ENCODE measurements around the gene FCN3. TPM values are rescaled to one million over a fixed set of nuclear protein-coding genes. Genes with fewer than 3 reads are reported as not detected.

FCN3 gene
- polyA plus RNA-seq, 6 donors from 2014 or later: not detected

GRCh38 chr1:27345272-27345671, 29.4 kb downstream of the FCN3 start:
- peaks cover 45 to 64% (median 56%) of the 10 kb centered on the region in 3 donors for H3K4me1 Mint-ChIP-seq
- H3K4me3 Mint-ChIP-seq: peak overlapping the region in 4 of 8 donors; percentile 9 to 86 (median 49)
- H3K27me3 Mint-ChIP-seq: no peaks in the 10 kb centered on the region
- H3K9me3 Mint-ChIP-seq: no peaks in the 10 kb centered on the region
- ATAC-seq (ENCODE audit: low read depth in 2 of 2) (no peak), DNase-seq (no peak)
- peaks cover 0 to 8% of the 10 kb centered on the region in 2 donors for H3K36me3 Mint-ChIP-seq
- peak overlapping the region in 2 of 6 donors; percentile 18 to 86 for H3K27ac Mint-ChIP-seq

DNA sequence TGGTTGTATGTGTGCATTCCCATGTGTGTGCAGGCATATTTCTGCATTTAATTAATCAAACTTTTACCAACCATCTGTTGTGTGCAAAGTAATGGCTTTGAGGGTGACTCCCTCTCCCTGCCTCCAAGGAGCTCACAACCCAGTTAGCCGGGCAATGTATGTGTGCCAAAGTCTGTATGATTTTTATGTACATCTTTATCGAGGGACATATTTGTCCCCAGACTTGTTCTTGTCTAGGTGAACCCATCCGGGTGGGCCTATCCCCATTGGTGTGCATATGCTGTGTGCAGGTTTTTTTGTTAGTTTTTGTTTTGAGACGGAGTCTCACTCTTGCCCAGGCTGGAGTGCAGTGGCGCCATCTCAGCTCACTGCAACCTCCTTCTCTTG, 31.0 kb downstream of the FCN3 start:
- Mint-ChIP-seq H3K27me3 (no peaks in the 10 kb centered on the region), H3K27ac (peak overlapping the region; percentile 87 to 98 (median 94)), H3K4me1 (peaks cover 59 to 76% (median 72%) of the 10 kb centered on the region in 3 donors), H3K9me3 (peaks cover 0 to 7% (median 0%) of the 10 kb centered on the region in 7 donors), H3K36me3 (peaks cover 0 to 8% of the 10 kb centered on the region in 2 donors), H3K4me3 (peak overlapping the region; percentile 87 to 98 (median 93))
- ATAC-seq (ENCODE audit: low read depth in 2 of 2) (no peak), DNase-seq (no peak)

GRCh38 chr1:27342778-27343638, 31.6 kb downstream of the FCN3 start:
- peaks cover 58 to 77% (median 74%) of the 10 kb centered on the region in 3 donors for H3K4me1 Mint-ChIP-seq
- peaks cover 0 to 8% of the 10 kb centered on the region in 2 donors for H3K36me3 Mint-ChIP-seq
- no peaks in the 10 kb centered on the region for H3K27me3 Mint-ChIP-seq
- peaks cover 0 to 7% (median 0%) of the 10 kb centered on the region in 7 donors for H3K9me3 Mint-ChIP-seq
- peak overlapping the region; percentile 87 to 98 (median 94) for H3K27ac Mint-ChIP-seq
- ATAC-seq (ENCODE audit: low read depth in 2 of 2) (peak; percentile 55 to 64), DNase-seq (peak; percentile 85)
- peak overlapping the region; percentile 87 to 98 (median 93) for H3K4me3 Mint-ChIP-seq

DNA sequence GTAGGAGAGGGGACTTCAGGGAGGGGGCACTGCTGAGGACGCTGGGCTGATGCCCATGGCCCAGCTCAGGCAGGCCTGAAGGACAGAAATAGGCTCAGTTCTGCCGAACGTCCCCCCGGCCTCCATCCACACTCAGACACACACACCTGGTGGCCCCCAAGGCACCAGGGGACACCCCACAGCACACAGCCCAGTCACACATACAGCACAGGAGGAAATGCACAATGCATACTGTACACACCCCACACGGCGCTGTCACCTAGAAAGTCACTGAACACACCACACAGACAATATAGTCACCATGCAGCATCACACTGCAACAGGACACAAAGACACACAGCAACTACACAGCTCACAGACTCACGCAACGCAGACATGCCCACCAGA, 32.2 kb downstream of the FCN3 start:
- H3K36me3 Mint-ChIP-seq: peaks cover 0 to 8% of the 10 kb centered on the region in 2 donors
- no peak for ATAC-seq (ENCODE audit: low read depth in 2 of 2)
- peak overlapping the region; percentile 67 to 98 (median 94) for H3K27ac Mint-ChIP-seq
- peak overlapping the region; percentile 87 to 98 (median 93) for H3K4me3 Mint-ChIP-seq
- H3K4me1 Mint-ChIP-seq: peaks cover 54 to 73% (median 69%) of the 10 kb centered on the region in 3 donors
- H3K9me3 Mint-ChIP-seq: peaks cover 0 to 7% (median 0%) of the 10 kb centered on the region in 7 donors
- DNase-seq: no peak
- H3K27me3 Mint-ChIP-seq: no peaks in the 10 kb centered on the region

GRCh38 chr1:27341525-27342252, 32.9 kb downstream of the FCN3 start, which contains the start of gene SYTL1:
TSS of gene SYTL1 (plus strand) at chr1:27342022. CDS start at chr1:27345335, 3,313 bp downstream.
- ATAC-seq (ENCODE audit: low read depth in 2 of 2) (peak; percentile 82 to 88), DNase-seq (peak; percentile 87)
- Mint-ChIP-seq H3K27me3 (no peaks in the 10 kb centered on the region), H3K9me3 (peaks cover 0 to 7% (median 0%) of the 10 kb centered on the region in 7 donors), H3K4me1 (peaks cover 51 to 76% (median 66%) of the 10 kb centered on the region in 3 donors), H3K27ac (peak within 1 kb of the TSS; percentile 87 to 98 (median 96)), H3K36me3 (peaks cover 0 to 8% of the 10 kb centered on the region in 2 donors), H3K4me3 (peak within 1 kb of the TSS; percentile 87 to 98 (median 93))

GRCh38 chr1:27339213-27339612, 35.4 kb downstream of the FCN3 start:
- Mint-ChIP-seq H3K27me3 (no peaks in the 10 kb centered on the region), H3K27ac (peak overlapping the region; percentile 87 to 98 (median 94)), H3K4me3 (peak overlapping the region in 5 of 8 donors; percentile 38 to 92 (median 74)), H3K4me1 (peaks cover 43 to 68% (median 55%) of the 10 kb centered on the region in 3 donors), H3K36me3 (no peaks in the 10 kb centered on the region), H3K9me3 (peaks cover 0 to 7% (median 0%) of the 10 kb centered on the region in 7 donors)
- DNase-seq (no peak), ATAC-seq (ENCODE audit: low read depth in 2 of 2) (no peak)

- Mint-ChIP-seq H3K27me3 (no peaks in the 10 kb centered on the region), H3K4me3 (peak overlapping the region in 6 of 8 donors; percentile 38 to 89 (median 61)), H3K4me1 (peaks cover 43 to 64% (median 51%) of the 10 kb centered on the region in 3 donors), H3K9me3 (peaks cover 0 to 7% (median 0%) of the 10 kb centered on the region in 7 donors), H3K36me3 (no peaks in the 10 kb centered on the region), H3K27ac (peak overlapping the region; percentile 87 to 98 (median 94))
- DNase-seq (no peak), ATAC-seq (ENCODE audit: low read depth in 2 of 2) (no peak)
These were observed 35.9 kb downstream of the FCN3 start for GRCh38 chr1:27338751-27339150.

GRCh38 chr1:27336756-27337155, 37.9 kb downstream of the FCN3 start:
- Mint-ChIP-seq H3K27ac (no peak overlapping the region), H3K27me3 (no peaks in the 10 kb centered on the region), H3K4me3 (no peak overlapping the region), H3K4me1 (peaks cover 34 to 59% (median 50%) of the 10 kb centered on the region in 3 donors), H3K9me3 (peaks cover 0 to 7% (median 0%) of the 10 kb centered on the region in 7 donors), H3K36me3 (no peaks in the 10 kb centered on the region)
- no peak for ATAC-seq (ENCODE audit: low read depth in 2 of 2)
- DNase-seq: no peak

GRCh38 chr1:27335506-27336422, 38.9 kb downstream of the FCN3 start:
- Mint-ChIP-seq H3K27ac (no peak overlapping the region), H3K36me3 (no peaks in the 10 kb centered on the region), H3K9me3 (peaks cover 0 to 7% (median 0%) of the 10 kb centered on the region in 7 donors), H3K4me3 (no peak overlapping the region), H3K4me1 (peaks cover 28 to 52% (median 50%) of the 10 kb centered on the region in 3 donors), H3K27me3 (no peaks in the 10 kb centered on the region)
- DNase-seq (no peak), ATAC-seq (ENCODE audit: low read depth in 2 of 2) (no peak)

DNA sequence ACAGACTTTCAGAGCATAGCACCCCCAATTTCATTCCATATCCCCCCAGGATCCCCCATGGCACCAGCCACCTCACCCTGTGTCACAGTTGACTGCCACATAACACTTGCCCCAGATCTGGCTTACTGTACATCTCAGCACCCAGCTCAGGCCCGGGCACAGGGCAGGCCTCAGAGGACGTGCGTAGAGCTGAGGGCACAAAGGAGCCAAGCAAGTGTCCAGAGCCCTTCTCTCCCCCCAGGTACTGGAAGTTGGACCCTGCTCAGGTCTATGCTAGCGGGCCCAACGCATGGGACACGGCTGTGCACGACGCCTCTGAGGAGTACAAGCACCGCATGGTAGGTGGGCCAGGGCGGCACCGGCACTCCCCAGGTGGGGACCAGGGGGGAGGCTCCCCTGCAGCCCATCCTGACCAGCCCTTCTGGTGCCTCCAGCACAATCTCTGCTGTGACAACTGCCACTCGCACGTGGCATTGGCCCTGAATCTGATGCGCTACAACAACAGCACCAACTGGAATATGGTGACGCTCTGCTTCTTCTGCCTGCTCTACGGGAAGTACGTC, 40.8 kb downstream of the FCN3 start:
- ATAC-seq (ENCODE audit: low read depth in 2 of 2) (no peak), DNase-seq (no peak)
- no peaks in the 10 kb centered on the region for H3K27me3 Mint-ChIP-seq
- peaks cover 14 to 46% (median 44%) of the 10 kb centered on the region in 3 donors for H3K4me1 Mint-ChIP-seq
- no peak overlapping the region for H3K4me3 Mint-ChIP-seq
- H3K27ac Mint-ChIP-seq: peak overlapping the region in 1 of 6 donors; percentile 47
- H3K36me3 Mint-ChIP-seq: no peaks in the 10 kb centered on the region
- H3K9me3 Mint-ChIP-seq: no peaks in the 10 kb centered on the region

- peak overlapping the region in 2 of 8 donors; percentile 45 to 57 for H3K4me3 Mint-ChIP-seq
- DNase-seq (peak; percentile 51), ATAC-seq (ENCODE audit: low read depth in 2 of 2) (peak; percentile 87 to 90)
- peaks cover 0 to 5% of the 10 kb centered on the region in 2 donors for H3K36me3 Mint-ChIP-seq
- H3K9me3 Mint-ChIP-seq: no peaks in the 10 kb centered on the region
- peaks cover 21 to 51% (median 50%) of the 10 kb centered on the region in 3 donors for H3K4me1 Mint-ChIP-seq
- H3K27me3 Mint-ChIP-seq: no peaks in the 10 kb centered on the region
- peak overlapping the region; percentile 28 to 93 (median 60) for H3K27ac Mint-ChIP-seq
These were observed 41.9 kb downstream of the FCN3 start for GRCh38 chr1:27332536-27333281.
